Measurements from ENCODE around the gene CCDC177. TPM values are rescaled to one million over a fixed set of nuclear protein-coding genes. Genes with fewer than 3 reads are reported as not detected.

Gene CCDC177
- polyA plus RNA-seq, 2 of the 4 experiments (the other 2 are of a cell fraction): not detected

- 42% methylated on average over 6 of the region's 6 CpGs for WGBS (ENCODE audit: missing lambda C conversion rate)
- ChIA-PET POLR2A (no interaction called here), CTCF (interaction anchor here (0.6 to 5.8 kb wide), 3 partner anchors 10 to 421 kb away, joined by 3 to 36 read pairs (median 17); partner anchors contain the start of gene CCDC177)
- Histone ChIP-seq H3K27ac (no peak overlapping the region), H3K4me2 (no peak overlapping the region), H3K4me3 (no peak overlapping the region), H3K4me1 (no peaks in the 10 kb centered on the region), H3K9me3 (no peaks in the 10 kb centered on the region)
- DNase-seq (ENCODE audit: low read depth in 1 of 2, low spot score in 1 of 2): no peak
- no peak for FAIRE-seq
- no peak for ATAC-seq
- no peak for TF ChIP-seq POLR2A (IDR thresholded peaks at IDR 0.05; ENCODE audit: low read length)
- TF ChIP-seq MAX (IDR thresholded peaks at IDR 0.05): no peak
- no peak for TF ChIP-seq RCOR1 (IDR thresholded peaks at IDR 0.05; ENCODE audit: low read depth, low read length)
- TF ChIP-seq RARB (CRISPR knock-in tag; IDR thresholded peaks at IDR 0.05): no peak
- TF ChIP-seq ESRRA (IDR thresholded peaks at IDR 0.05; ENCODE audit: borderline replicate concordance, low read length): no peak
- TF ChIP-seq JUNB (IDR thresholded peaks at IDR 0.05): no peak
- TF ChIP-seq NR3C1 (IDR thresholded peaks at IDR 0.05): no peak
- TF ChIP-seq EP300 (IDR thresholded peaks at IDR 0.05): no peak
- TF ChIP-seq TFCP2L1 (CRISPR knock-in tag; IDR thresholded peaks at IDR 0.05): no peak
- no peak for TF ChIP-seq ZNF302 (CRISPR knock-in tag; IDR thresholded peaks at IDR 0.05)
- TF ChIP-seq CHD2 (IDR thresholded peaks at IDR 0.05; ENCODE audit: low read length, partially characterized antibody): no peak
- TF ChIP-seq, protein P1, sequence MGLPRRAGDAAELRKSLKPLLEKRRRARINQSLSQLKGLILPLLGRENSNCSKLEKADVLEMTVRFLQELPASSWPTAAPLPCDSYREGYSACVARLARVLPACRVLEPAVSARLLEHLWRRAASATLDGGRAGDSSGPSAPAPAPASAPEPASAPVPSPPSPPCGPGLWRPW (IDR thresholded peaks at IDR 0.05): no peak
- no peak for TF ChIP-seq TP53 (CRISPR knock-in tag; IDR thresholded peaks at IDR 0.05)
- TF ChIP-seq BHLHE40 (IDR thresholded peaks at IDR 0.05; ENCODE audit: low read depth, low read length): no peak
These were observed 48.8 kb downstream of the CCDC177 start for GRCh38 chr14:69525896-69526295.

- 57% methylated on average over 6 of the region's 6 CpGs for WGBS (ENCODE audit: missing lambda C conversion rate)
- FAIRE-seq: no peak
- CTCF ChIA-PET: interaction anchor here (1.6 to 1.9 kb wide), 3 partner anchors 16 to 205 kb away, joined by 3 to 7 read pairs (median 5); no protein-coding TSS in a partner anchor
These were observed 52.6 kb downstream of the CCDC177 start for GRCh38 chr14:69522026-69522425.

More at GRCh38 chr14:69522026-69522425, 52.6 kb downstream of the CCDC177 start:
- DNase-seq (ENCODE audit: low read depth in 1 of 2, low spot score in 1 of 2): no peak
- TF ChIP-seq EP300 (IDR thresholded peaks at IDR 0.05): no peak
- TF ChIP-seq RNF2 (IDR thresholded peaks at IDR 0.05; ENCODE audit: borderline replicate concordance, low read depth): no peak
- TF ChIP-seq CEBPB (IDR thresholded peaks at IDR 0.05): no peak
- TF ChIP-seq NFE2L2 (conservative IDR thresholded peaks at IDR 0.05; ENCODE audit: low read length): no peak
- TF ChIP-seq PHF8 (IDR thresholded peaks at IDR 0.05; ENCODE audit: borderline replicate concordance, low read depth): no peak
- TF ChIP-seq SREBF2 (IDR thresholded peaks at IDR 0.05): no peak
- Histone ChIP-seq H3K27ac (no peak overlapping the region), H3K4me3 (no peak overlapping the region), H3K9me3 (no peaks in the 10 kb centered on the region), H3K4me1 (no peaks in the 10 kb centered on the region), H3K4me2 (no peak overlapping the region)
- ATAC-seq: no peak
- POLR2A ChIA-PET: no interaction called here

Other genes with a start within 250 kb of the CCDC177 start
- gene ERH, start 176.6 kb downstream of the CCDC177 start, polyA plus RNA-seq (2011; rRNA removed): 302 and 377 TPM in 2 replicates
- 538 to 588 TPM (median 562 TPM) in 3 replicates for gene ERH, start 176.6 kb downstream of the CCDC177 start, polyA plus RNA-seq (2017; fragmentation: RNase III; extraction: RNeasy Plus Mini Kit Qiagen cat#74134 plus additional on column Dnase treatment)
- 116 and 125 TPM in 2 replicates for gene SLC39A9, start 176.2 kb downstream of the CCDC177 start, polyA plus RNA-seq (2011; rRNA removed)
- 40.6 to 42.1 TPM (median 41.7 TPM) in 3 replicates for gene SLC39A9, start 176.2 kb downstream of the CCDC177 start, polyA plus RNA-seq (2017; fragmentation: RNase III; extraction: RNeasy Plus Mini Kit Qiagen cat#74134 plus additional on column Dnase treatment)
- 0.01 and 0.03 TPM in 2 replicates for gene PLEKHD1, start 90.1 kb downstream of the CCDC177 start, polyA plus RNA-seq (2011; rRNA removed)
- 0.03 to 0.05 TPM (median 0.04 TPM) in 3 replicates for gene PLEKHD1, start 90.1 kb downstream of the CCDC177 start, polyA plus RNA-seq (2017; fragmentation: RNase III; extraction: RNeasy Plus Mini Kit Qiagen cat#74134 plus additional on column Dnase treatment)
- gene SUSD6, start 36.7 kb upstream of the CCDC177 start, polyA plus RNA-seq (2011; rRNA removed): 7.0 and 7.9 TPM in 2 replicates
- gene SUSD6, start 36.7 kb upstream of the CCDC177 start, polyA plus RNA-seq (2017; fragmentation: RNase III; extraction: RNeasy Plus Mini Kit Qiagen cat#74134 plus additional on column Dnase treatment): 4.3 to 4.5 TPM (median 4.5 TPM) in 3 replicates
- 184 and 355 TPM in 2 replicates for gene SRSF5, start 192.3 kb upstream of the CCDC177 start, polyA plus RNA-seq (2011; rRNA removed)
- 259 to 324 TPM (median 285 TPM) in 3 replicates for gene SRSF5, start 192.3 kb upstream of the CCDC177 start, polyA plus RNA-seq (2017; fragmentation: RNase III; extraction: RNeasy Plus Mini Kit Qiagen cat#74134 plus additional on column Dnase treatment)
- gene SLC10A1, start 222.4 kb upstream of the CCDC177 start, polyA plus RNA-seq (2011; rRNA removed): not detected in 2 replicates
- gene SLC10A1, start 222.4 kb upstream of the CCDC177 start, polyA plus RNA-seq (2017; fragmentation: RNase III; extraction: RNeasy Plus Mini Kit Qiagen cat#74134 plus additional on column Dnase treatment): not detected in 3 replicates